Esophagus muscularis mucosa (tissue), 3 donors: ENCODE results near the gene POP5.

Experiments
- POLR2AphosphoS5 ChIP-seq, 2 donors: sonication (generic); formaldehyde crosslinking; IDR thresholded peaks; one replicate each; pipeline ENCODE4 v1.6.1; 2017; ENCODE audit warnings: antibody characterized with exemption in 2 of 2
- TF ChIP-seq, protein P1 (sequence below), 3 experiments: fragments of 200-600 bp in 2 of 3; fragments of 450-650 bp in 1 of 3; sonication (generic) in 2 of 3; IDR thresholded peaks; one replicate each; pipeline ENCODE4 v1.5.1; 2017 to 2019; ENCODE audit warnings: antibody characterized with exemption in 3 of 3, mild to moderate bottlenecking in 2 of 3, moderate library complexity in 1 of 3

DNA sequence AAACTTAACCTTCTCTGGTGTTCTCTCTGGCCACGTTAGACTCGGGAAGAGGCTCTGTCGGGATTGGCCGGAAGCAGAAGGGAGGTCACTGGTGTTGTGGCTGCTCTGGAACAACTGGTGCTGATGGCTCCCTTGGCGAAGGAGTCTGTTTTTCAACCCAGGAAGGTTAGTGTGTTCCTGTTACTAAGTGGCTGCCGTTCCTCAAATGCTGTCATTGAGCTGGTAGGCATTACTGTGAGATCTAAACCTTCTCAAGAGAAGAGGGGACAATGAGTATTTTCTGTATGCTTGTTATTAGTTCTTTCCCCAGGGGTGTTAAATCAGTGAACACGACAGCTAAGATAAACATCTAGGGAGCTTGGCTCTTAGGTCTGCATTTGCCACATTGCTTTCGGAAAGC lies 18.3 kb downstream of the POP5 start:
- peak; percentile 55 to 75 for TF ChIP-seq POLR2AphosphoS5 (IDR thresholded peaks at IDR 0.05)
- TF ChIP-seq, protein P1, sequence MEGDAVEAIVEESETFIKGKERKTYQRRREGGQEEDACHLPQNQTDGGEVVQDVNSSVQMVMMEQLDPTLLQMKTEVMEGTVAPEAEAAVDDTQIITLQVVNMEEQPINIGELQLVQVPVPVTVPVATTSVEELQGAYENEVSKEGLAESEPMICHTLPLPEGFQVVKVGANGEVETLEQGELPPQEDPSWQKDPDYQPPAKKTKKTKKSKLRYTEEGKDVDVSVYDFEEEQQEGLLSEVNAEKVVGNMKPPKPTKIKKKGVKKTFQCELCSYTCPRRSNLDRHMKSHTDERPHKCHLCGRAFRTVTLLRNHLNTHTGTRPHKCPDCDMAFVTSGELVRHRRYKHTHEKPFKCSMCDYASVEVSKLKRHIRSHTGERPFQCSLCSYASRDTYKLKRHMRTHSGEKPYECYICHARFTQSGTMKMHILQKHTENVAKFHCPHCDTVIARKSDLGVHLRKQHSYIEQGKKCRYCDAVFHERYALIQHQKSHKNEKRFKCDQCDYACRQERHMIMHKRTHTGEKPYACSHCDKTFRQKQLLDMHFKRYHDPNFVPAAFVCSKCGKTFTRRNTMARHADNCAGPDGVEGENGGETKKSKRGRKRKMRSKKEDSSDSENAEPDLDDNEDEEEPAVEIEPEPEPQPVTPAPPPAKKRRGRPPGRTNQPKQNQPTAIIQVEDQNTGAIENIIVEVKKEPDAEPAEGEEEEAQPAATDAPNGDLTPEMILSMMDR (IDR thresholded peaks at IDR 0.05) = no peak
